ENCODE data around the gene CRACR2B.

DNA sequence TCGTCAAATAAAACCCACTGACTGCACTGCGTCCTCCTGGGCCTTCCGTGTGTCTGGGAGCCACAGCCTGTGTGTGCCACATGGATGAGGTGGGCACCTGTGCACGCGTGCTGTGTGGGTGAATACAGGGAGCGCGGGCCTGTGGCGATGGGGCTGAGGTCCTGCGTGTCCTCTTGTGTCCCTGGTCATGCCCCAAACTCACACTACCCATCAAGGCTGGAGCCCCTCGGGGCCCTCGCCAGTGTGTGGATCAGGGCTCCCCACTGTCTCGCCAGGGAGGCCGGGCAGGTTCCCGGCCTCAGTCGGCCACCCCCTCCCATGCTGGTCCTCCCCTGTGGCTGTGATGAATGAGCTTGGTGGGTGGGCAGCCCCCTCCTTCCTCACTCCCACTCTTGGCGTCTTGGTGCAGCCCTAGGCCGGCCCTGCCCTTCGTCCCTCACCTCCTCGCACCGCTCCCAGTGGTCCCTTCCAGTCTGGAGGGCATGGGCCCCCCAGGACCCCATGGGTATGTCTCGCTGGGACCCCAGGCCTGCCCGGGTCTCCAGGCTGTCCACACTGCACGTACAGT lies 4.3 kb downstream of the CRACR2B start:
- no peak for TF ChIP-seq GATA2 (IDR thresholded peaks at IDR 0.05; ENCODE audit: low read depth, low read length)
- no peak for TF ChIP-seq GATA3 (IDR thresholded peaks at IDR 0.05; ENCODE audit: low read depth, low read length)
